Stimulated activated CD8-positive, alpha-beta memory T cell treated with anti-CD3 and anti-CD28 coated beads, Interleukin-2, amount 100 ng/mL, for 48 hours (primary cell): Measurements from ENCODE around the gene PGBD5.

ENCODE experiments used
- DNase-seq, 2 donors: peaks; one replicate each; pipeline ENCODE4 v3.0.0-alpha.2; 2020; ENCODE audit warnings: low read depth in 2 of 2

The PGBD5 gene

DNA sequence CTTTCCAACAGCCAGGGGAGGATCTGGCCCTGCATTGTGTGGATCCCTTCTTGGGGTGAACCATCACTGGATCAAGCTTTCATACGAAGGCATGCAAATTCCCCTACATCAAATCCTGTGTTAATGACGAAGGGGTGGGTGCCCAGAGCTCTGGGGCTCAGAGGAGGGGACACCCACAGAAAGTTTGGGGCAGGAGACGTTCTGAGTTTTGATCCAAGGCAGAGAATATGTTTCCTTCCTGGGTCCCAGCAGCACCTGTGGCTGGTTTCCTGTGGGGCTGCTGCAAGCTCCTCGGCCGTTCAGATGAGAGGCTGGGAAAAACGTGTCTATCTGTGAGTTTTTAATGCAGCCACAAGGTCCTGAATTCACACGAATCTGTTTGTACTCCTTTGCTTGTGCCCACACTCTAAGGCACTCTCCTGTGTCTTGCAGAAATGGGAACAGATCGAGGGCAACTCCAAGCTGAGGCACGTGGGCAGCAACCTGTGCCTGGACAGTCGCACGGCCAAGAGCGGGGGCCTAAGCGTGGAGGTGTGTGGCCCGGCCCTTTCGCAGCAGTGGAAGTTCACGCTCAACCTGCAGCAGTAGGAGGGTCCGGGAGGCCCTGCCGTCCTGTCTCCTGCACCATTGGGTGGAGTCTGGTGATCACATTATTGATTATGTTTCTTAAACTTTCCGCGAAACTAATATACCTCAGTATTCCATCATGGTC is 147.1 kb downstream of the PGBD5 start:
- no peak for DNase-seq

DNA sequence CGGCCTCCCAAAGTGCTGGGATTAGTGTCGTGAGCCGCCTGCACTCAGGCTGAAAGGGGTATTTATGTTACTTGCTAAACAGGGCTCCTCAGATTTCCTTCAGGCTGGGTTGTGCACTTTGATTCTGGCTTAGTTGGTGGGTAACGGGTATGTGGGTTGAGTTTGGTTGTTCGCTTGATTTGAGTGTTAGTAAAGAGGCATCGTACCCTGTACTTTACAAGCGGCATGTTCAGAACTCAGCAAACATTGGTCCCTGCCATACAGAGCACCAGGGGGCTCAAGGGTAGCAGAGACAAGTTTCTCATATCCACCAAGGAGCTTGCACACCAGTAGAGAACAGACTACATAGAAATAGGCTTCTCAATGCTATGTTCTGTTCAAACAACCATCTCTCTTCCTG is 147.8 kb downstream of the PGBD5 start:
- DNase-seq, result no peak

DNA sequence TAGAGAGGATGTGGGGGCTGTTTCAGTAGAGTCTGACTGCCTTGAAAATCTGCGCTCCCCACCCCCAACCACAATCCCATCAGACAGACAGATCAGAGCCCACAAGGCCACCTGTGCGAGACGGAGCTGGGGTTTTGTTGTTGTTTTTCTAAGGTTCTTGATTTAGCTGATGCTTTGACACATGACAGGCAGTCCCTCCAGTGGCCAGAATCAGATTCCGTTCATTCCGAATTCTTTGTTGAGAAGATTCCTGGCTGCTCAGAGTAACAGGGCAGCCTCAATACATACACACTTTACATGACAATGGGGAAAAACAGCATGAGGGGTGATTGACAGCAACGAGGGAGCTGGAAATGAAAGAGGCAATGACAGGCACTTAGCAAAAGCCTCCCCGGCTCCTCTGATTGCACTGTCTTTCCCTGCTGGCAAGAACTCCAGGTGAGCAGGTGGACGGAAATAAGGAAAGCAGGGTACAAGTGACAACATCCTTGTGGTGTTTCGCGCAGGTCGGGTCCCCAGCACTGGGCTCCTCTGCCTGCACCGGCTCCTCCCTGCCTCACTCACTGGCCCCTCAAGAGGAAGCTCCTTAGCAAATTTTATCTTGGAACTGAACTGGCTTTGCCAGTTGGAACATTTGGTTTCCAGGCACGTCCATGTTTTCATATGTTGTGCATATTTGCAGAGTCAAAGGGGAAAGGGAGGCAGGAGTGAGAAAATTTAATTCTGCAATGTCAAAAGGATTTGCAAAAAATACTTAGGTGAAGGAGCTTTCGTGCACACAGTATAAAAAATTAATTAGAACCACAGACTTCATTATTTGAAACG is 148.7 kb downstream of the PGBD5 start:
- DNase-seq, result no peak

DNA sequence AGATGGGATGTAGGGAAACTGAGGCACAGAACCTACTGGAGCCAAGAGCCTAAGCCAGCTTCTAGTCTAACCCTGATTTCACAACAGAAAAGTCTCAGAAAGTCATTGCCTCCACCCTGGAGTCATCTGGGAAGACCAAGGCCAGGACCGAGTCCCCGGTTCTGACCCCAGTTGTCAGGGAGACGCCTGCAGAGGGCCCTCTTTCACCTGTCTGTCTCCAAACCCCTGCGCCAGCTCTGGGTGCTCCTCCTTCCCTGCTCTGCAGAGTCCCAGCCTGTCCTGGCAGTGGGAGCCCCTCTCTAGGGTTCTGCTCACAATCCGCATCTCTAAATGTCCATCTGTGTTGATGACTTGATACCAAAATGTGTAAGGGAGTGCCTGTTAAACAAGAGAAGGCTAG is 149.7 kb downstream of the PGBD5 start:
- DNase-seq, result no peak

DNA sequence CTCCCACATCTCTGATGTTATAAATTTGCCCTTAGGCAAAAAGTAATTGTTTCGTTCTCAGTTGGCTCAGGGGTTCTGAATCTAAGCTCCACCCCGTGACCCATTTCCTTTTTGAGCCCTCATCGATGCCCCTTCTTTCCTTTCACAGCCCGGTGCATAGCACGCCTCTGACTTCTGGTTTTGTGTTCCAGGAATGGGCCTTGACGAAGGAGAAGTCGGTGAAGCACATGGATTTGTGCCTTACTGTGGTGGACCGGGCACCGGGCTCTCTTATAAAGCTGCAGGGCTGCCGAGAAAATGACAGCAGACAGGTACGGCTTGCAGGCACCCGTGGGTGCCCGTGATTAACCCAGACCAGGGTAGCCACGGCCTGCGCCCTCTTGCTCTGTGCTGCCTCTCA is 151.9 kb downstream of the PGBD5 start:
- no peak for DNase-seq

DNA sequence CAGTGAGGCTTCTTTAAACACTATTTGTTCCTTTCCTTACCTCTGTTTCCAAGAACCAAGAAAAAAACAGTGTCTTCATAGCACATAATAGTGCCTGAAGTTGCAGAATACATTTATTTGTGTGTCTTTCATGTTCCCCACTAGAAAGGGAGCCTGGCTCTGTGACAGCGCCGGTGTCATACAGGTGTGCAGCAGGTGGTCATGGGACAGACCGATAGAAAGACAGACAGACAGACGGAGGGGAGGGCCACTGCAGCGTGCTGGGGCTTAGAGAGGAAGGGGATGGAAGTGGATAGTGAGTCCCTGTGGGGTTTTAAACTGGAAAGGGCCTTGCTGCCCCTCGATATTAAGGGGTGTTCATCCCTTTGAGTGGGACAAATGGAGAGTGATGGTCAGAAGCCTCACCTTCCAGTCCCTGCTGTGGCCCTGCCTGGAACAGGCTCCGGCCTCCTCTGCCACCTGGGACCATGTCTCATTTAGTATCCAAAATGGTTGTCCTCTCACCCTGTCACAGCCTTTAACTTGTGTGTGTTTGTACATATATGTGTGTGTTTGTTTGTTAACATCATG is 152.9 kb downstream of the PGBD5 start:
- DNase-seq, result no peak

DNA sequence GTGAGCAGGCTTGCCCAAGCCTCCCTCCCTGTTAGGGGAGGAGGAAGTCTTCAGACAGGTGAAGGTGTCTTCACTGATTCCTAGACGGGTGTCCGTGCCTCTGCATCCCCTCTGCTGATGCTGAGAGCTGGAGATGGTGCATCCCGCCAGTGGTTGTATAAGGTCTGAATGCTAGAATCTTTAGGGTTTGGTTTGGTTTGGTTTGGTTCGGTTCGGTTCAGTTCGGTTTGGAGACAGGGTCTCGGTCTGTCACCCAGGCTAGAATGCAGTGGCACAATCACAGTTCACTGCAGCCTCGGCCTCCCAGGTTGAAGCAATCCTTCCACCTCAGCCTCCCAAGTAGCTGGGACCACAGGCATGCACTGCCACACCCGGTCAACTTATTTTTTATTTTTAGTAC is 153.6 kb downstream of the PGBD5 start:
- DNase-seq, result no peak

DNA sequence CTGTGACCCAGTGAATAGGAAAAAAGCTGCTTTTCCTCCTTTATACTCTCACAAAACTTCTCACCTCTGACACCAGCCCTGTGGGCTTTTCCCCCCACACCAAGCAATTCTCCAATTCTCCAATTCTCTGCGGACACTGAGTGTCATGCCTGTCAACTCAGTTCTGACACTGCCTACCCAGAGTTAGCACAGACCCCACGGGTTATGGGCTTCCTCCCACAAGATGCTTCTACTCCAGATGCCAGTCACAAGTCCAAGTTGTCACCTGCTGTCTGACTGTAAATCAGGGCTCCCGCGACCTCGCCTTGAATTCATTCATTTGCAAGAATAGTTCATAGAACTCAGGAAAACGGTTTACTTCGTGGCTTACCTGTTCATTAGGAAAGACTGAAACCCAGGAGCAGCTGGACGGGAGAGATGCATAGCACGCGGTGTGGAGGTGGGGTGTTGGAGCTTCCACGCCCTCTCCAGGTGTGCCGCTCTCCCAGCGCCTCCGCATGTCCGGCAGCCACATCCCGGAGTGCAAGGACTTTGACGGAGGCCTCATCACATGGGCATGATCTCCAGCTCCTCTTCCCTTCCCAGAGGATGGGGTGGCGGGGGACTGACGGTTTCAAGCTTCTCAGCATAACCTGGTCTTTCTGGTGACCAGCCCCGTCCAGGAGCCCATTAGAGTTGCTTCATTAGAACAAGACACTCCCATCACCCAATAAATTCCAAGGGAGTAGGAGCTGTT is 154.7 kb downstream of the PGBD5 start:
- DNase-seq, result no peak

DNA sequence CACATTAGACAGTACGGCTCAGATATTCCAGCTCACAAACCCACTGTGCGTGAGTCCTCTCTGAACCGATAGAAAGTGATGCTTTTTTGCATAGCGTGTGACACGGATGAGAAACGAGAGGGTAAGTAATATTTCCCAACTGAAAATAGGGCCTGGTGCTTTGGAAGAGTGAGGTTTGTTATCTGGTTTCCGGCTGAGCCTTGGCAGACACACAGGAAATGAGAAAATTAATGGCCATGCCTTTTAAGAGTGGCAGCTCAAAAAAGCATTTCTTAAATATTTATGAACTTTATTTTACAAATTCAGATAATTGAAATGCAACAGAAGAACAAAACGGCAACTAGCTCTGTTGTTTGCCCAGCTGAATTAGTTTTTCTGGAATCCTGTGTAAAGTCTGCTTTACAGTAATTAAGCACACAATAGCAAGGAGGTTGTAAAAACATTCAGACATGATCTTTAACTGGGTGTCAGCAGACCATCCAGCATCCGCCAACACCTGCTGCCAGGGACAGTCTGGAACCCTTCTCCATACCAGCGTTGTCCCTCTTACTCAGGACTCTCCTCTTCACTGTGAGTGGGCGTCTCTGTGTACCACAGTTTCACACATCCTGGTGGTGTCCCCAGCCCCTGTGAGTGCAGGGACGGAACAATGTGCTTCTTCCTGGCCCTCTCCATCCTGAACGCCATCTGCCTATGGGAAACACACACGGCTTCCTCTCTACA is 155.4 kb downstream of the PGBD5 start:
- DNase-seq, result no peak

DNA sequence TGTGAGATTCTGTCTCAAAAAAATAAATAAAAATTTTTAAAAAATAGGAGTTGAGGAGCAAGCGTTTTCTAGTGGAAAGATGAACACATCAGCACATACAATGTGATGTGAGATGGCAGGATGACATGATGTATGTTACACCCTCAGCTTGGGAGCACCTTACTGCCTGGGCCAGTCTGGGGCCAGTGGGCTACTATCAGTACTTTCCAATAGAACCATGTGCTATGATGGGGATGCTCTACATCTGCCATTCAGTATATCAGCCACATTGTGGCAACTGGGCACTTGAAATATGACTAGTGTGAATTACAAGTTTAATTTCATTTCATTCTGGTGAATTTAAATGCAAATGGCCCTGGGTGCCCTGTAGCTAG is 156.0 kb downstream of the PGBD5 start:
- DNase-seq, result no peak

DNA sequence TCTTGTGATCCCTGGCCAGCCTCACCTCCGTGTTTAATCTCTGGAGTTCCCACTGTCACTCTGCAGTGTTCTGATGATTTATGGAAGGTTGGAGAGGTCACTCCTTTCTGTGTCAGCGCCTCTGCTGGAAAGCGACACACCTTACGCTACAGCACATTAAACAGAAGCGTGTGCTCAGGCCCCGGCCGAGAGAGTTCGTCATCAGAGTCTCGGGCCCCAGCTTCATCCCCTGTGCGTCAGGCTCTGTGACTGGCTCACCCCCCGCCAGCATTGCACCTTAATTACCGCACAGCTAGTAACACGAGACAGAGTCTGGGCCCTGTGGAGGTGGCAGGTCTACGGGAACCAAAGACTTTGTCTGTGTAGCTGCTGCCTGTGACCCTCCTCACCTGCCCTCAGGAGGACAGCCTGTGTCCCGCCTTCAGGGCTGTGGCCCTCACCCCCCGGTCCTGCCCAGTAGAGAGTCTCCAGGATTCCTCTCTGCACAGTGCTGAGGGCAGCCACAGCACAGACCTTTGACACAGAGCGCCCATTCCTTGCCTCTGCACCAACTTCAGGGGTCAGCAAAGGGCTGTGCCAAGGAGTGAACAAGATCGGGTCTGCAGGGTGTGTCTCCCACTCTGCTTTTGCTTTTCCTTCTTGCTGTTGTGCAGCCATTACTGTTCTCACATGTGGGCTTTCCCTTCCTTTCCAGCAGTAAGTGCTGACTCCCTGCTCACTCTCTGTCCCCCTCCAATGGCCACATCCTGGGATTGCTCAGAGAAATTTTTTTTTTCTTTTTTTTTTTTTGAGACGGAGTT is 157.6 kb downstream of the PGBD5 start:
- DNase-seq, result no peak

DNA sequence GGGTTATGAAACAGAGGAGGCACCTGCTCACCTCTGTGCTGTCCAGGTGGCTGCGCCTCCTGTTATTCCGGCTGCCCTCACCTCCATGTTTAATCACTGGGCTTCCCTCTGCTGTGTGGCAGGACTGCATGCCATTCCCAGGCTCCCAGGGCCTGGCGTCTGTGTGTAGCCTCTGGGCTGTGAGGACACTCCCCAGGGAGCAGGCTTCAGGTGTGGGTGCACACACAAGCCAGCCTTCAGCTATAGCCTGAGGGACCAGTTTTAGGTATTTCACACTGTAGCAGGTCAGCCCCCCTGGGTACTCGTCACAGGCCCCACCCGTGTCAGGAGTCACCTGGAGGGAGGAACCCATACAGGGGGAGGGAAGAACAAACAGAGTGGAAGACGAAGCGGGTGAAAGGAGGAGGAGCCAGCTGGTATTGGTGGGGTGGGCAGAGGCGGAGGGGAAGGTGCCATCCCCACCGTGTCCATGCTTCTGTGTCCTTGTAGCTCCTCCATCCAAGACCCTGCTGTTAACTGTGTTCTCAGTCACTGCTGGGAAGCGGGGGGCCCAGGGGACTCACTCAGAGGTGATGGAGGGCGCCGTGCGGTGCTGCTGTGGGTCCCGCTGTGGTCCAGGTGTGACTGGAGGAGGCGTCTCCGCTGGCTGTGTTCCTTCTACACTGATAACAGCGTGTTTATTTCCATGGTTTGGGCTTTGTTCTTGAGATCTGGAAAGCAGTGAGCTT is 158.6 kb downstream of the PGBD5 start:
- DNase-seq, result no peak

DNA sequence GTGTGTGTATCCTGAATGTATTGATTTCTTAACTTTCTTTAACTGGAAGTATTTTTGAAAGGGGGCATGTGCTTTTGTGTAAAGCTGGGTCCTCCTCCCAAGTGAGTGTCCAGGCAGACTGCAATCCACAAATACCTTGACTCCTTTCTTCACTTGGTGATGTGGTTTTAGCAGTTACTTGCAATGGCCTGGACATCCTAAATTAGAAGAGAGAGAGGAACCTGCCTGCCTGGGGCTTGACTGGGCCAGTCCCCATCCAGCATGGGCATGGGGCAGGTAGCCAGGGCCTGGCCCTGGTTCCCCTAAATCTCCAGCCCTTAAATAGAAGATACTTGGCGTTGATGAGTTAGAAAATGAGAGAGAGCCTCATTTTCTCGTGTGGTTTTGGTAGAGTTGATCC is 159.7 kb downstream of the PGBD5 start:
- DNase-seq, result no peak

DNA sequence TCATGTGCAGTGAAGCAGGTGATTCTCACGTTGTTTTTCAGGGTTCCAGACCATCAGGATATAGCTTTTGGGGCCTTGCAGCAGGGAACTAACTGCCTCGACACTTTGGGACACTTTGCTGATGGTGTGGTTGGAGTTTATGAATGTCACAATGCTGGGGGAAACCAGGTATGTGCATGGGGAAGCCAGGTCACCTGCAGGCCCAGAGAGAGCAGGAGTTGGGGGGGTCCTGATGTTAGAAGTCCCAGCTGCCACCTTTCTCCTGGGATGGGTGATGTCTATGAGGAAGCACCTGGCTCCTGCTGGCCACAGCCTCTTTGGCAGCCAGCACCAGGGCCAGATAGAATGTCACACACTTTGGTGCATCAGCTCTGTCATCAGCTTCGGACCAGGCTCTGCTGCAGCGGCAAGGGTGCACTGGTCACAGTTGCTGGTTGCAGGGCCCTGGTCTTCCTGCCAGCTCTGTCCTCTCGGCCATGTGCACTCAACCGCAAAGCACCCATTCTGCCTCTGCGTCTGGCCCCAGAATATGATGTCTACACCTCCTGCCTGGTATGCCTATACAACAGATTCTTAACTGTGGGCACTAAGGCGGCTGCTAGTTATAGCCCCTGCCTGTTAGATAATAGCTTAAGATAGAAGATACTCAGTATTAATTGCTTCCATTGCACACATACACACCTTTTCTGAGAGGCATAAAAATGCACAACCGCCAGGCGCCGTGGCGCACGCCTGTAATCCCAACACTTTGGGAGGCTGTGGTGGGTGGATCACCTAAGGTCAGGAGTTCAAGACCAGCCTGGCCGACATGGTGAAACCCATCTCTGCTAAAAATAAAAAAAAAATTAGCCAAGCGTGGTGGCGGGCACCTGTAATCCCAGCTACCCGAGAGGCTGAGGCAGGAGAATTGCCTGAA is 160.7 kb downstream of the PGBD5 start:
- no peak for DNase-seq
